A549 (cell line): ENCODE measurements around the gene SLIT1. TPM values are rescaled to one million over a fixed set of nuclear protein-coding genes. Genes with fewer than 3 reads are reported as not detected.
A peak's percentile ranks its signal among the peaks of the same experiment; 100 is the strongest.

Source experiments
- ATAC-seq, 2 experiments: fragments of 200-7000 bp in 1 of 2; fragments of >200 bp in 1 of 2; cut with Nextera tagmentation in 1 of 2; cut with Tn5 transposase in 1 of 2; 3 replicates each; pipeline versions ENCODE4 v1.8.0 to v1.9.1; 2018 to 2020; ENCODE audit warnings: mild to moderate bottlenecking in 1 of 2, moderate library complexity in 1 of 2
- CTCF ChIA-PET: fragments of 300-600 bp; sonication (Branson Sonifier 250); formaldehyde crosslinking; extraction: SDS; loops from one replicate; lab custom pipeline; 2021; ENCODE audit warnings: antibody characterized with exemption, inconsistent platforms; lab: Yijun Ruan, JAX
- POLR2A ChIA-PET: fragments of 350-600 bp; formaldehyde crosslinking; extraction: SDS; loops from one replicate; lab custom pipeline; 2021; ENCODE audit warnings: antibody characterized with exemption, inconsistent platforms; lab: Yijun Ruan, JAX
- DNase-seq, 2 experiments: peaks; one replicate each; pipeline versions ENCODE4 v3.0.0 to v3.0.0-alpha.2; 2011 to 2016; ENCODE audit warnings: low read depth in 1 of 2, low spot score in 1 of 2
- FAIRE-seq: peaks from 2 replicates; lab custom pipeline; 2011; peaks lifted over from hg19 to GRCh38; lab: Jason Lieb, UNC
- H3K27ac ChIP-seq, 2 experiments: fragments of >200 bp; sonication (Bioruptor Twin); formaldehyde crosslinking; 3 replicates each; pipeline ENCODE4 v1.5.1; 2016 to 2017
- H3K4me1 ChIP-seq: fragments of >200 bp; sonication (Bioruptor Twin); formaldehyde crosslinking; 3 replicates; pipeline ENCODE4 v1.6.1; 2016
- H3K4me2 ChIP-seq: fragments of >200 bp; sonication (Bioruptor Twin); formaldehyde crosslinking; 3 replicates; pipeline ENCODE4 v1.6.1; 2016
- H3K4me3 ChIP-seq: fragments of >200 bp; sonication (Bioruptor Twin); formaldehyde crosslinking; 3 replicates; pipeline ENCODE4 v1.5.1; 2016
- H3K9me3 ChIP-seq: fragments of >200 bp; sonication (Bioruptor Twin); formaldehyde crosslinking; 3 replicates; pipeline ENCODE4 v1.6.1; 2016
- BHLHE40 ChIP-seq: IDR thresholded peaks from 2 replicates; pipeline ENCODE4 v1.6.1; 2012; ENCODE audit warnings: low read depth, low read length, inconsistent platforms
- CBX8 ChIP-seq: fragments of 200-600 bp; sonication (generic); IDR thresholded peaks from 2 replicates; pipeline ENCODE4 v1.6.1; 2016
- FOSL2 ChIP-seq, 2 experiments: fragments of 450-650 bp in 1 of 2; fragments of >200 bp in 1 of 2; sonication (Bioruptor Twin) in 1 of 2; formaldehyde crosslinking; IDR thresholded peaks; 2 replicates each; pipeline versions ENCODE4 v1.5.0 to v1.6.1; 2016 to 2020; ENCODE audit warnings: mild to moderate bottlenecking in 1 of 2, moderate library complexity in 1 of 2
- HEYL ChIP-seq: fragments of 250-450 bp; sonication (Bioruptor Pico); IDR thresholded peaks from 2 replicates; pipeline ENCODE4 v1.8.0; 2021; ENCODE audit warnings: mild to moderate bottlenecking, moderate library complexity
- JUNB ChIP-seq: fragments of >200 bp; sonication (Bioruptor Twin); formaldehyde crosslinking; IDR thresholded peaks from 2 replicates; pipeline ENCODE4 v1.6.1; 2016
- KDM1A ChIP-seq: fragments of 200-600 bp; sonication (generic); IDR thresholded peaks from 2 replicates; pipeline ENCODE4 v1.6.1; 2016; ENCODE audit warnings: low read depth, mild to moderate bottlenecking
- KDM5A ChIP-seq: fragments of 200-600 bp; sonication (generic); IDR thresholded peaks from 2 replicates; pipeline ENCODE4 v1.6.1; 2016; ENCODE audit warnings: antibody characterized with exemption, mild to moderate bottlenecking
- MAFK ChIP-seq: fragments of 450-650 bp; IDR thresholded peaks from 2 replicates; pipeline ENCODE4 v1.6.1; 2014; ENCODE audit not compliant: partially characterized antibody
- MAX ChIP-seq: IDR thresholded peaks from 2 replicates; pipeline ENCODE4 v1.6.1; 2012
- MYC ChIP-seq: IDR thresholded peaks from 2 replicates; pipeline ENCODE4 v1.6.1; 2012; ENCODE audit warnings: mild to moderate bottlenecking, inconsistent platforms, low read length, improper control_type of control experiment, borderline replicate concordance
- NFE2L2 ChIP-seq: fragments of 150-350 bp; conservative IDR thresholded peaks from 2 replicates; pipeline ENCODE4 v1.6.1; 2014; ENCODE audit warnings: low read length
- PBX3 ChIP-seq: IDR thresholded peaks from 2 replicates; pipeline ENCODE4 v1.6.1; 2012
- RAD21 ChIP-seq, 2 experiments: fragments of >200 bp in 1 of 2; sonication (Bioruptor Twin) in 1 of 2; formaldehyde crosslinking in 1 of 2; IDR thresholded peaks in 1 of 2; conservative IDR thresholded peaks in 1 of 2; 2 replicates in 1 of 2; 3 replicates in 1 of 2; pipeline ENCODE4 v1.6.1; 2012 to 2018; ENCODE audit warnings: inconsistent platforms in 1 of 2
- RCOR1 ChIP-seq: fragments of 150-350 bp; IDR thresholded peaks from 2 replicates; pipeline ENCODE4 v1.6.1; 2014; ENCODE audit warnings: antibody characterized with exemption, low read length, low read depth
- RNF2 ChIP-seq: fragments of 200-600 bp; sonication (generic); IDR thresholded peaks from 2 replicates; pipeline ENCODE4 v1.6.1; 2016; ENCODE audit warnings: low read depth, mild to moderate bottlenecking, antibody characterized with exemption, moderate library complexity, borderline replicate concordance
- SMC3 ChIP-seq: fragments of >200 bp; sonication (Bioruptor Twin); formaldehyde crosslinking; IDR thresholded peaks from 3 replicates; pipeline ENCODE4 v1.6.1; 2018; ENCODE audit warnings: inconsistent platforms
- TP53 ChIP-seq: fragments of 250-450 bp; sonication (Bioruptor Pico); IDR thresholded peaks from 2 replicates; pipeline ENCODE4 v1.5.0; 2021; ENCODE audit warnings: mild to moderate bottlenecking, moderate library complexity
- ZFP36 ChIP-seq: fragments of 450-650 bp; IDR thresholded peaks from 2 replicates; pipeline ENCODE4 v1.6.1; 2014; ENCODE audit warnings: borderline replicate concordance; ENCODE audit not compliant: partially characterized antibody
- WGBS: methylation state at CpG from one replicate; pipeline ENCODE4 v1.1.6; 2017; ENCODE audit errors: missing lambda C conversion rate; 5-methylcytosine and 5-hydroxymethylcytosine counted together
- polyA plus RNA-seq, 4 experiments: library from polyadenylated mRNA; depleted of rRNA in 3 of 4; stranded (reverse); fragments of >200 nt; fragmentation: RNase III in 1 of 4; extraction: RNeasy Plus Mini Kit Qiagen cat#74134 plus additional on column Dnase treatment in 1 of 4; gene quantifications; 2 replicates in 3 of 4; 3 replicates in 1 of 4; pipeline ENCODE4 v1.2.3, GENCODE V29; 2011 to 2017

The SLIT1 gene
- polyA plus RNA-seq, 2 of the 4 experiments (the other 2 are of a cell fraction), result 0.05 to 0.09 TPM

- FAIRE-seq (no peak), ATAC-seq (no peak)
- H3K27ac ChIP-seq, result no peak overlapping the region
Observed at GRCh38 chr10:97040706-97041105, 145.1 kb downstream of the SLIT1 start.

GRCh38 chr10:97040248-97040584, 145.5 kb downstream of the SLIT1 start:
- TF ChIP-seq RNF2 (no peak), RCOR1 (no peak), JUNB (no peak), HEYL (no peak), CBX8 (no peak), MYC (no peak), RAD21 (conservative IDR thresholded peaks at IDR 0.05 in 1 of 2, IDR thresholded peaks at IDR 0.05 in 1 of 2) (no peak), KDM5A (no peak), PBX3 (no peak)
- CTCF ChIA-PET, result interaction anchor here (1.0 to 5.9 kb wide), 4 partner anchors 10 to 165 kb away, joined by 3 to 99 read pairs (median 67); no protein-coding TSS in a partner anchor
- no peaks in the 10 kb centered on the region for H3K4me1 ChIP-seq
- POLR2A ChIA-PET, result no interaction called here
- no peaks in the 10 kb centered on the region for H3K9me3 ChIP-seq
- WGBS, result 90% methylated on average over 9 of the region's 9 CpGs
- ATAC-seq (no peak), FAIRE-seq (no peak), DNase-seq (no peak)
- no peak overlapping the region for H3K4me3 ChIP-seq
- H3K4me2 ChIP-seq, result no peak overlapping the region
- H3K27ac ChIP-seq, result no peak overlapping the region

More at GRCh38 chr10:97040706-97041105, 145.1 kb downstream of the SLIT1 start:
- Histone ChIP-seq H3K9me3 (no peaks in the 10 kb centered on the region), H3K4me1 (no peaks in the 10 kb centered on the region), H3K4me2 (no peak overlapping the region), H3K4me3 (no peak overlapping the region)
- DNase-seq, result no peak
- no peak for TF ChIP-seq MAFK
- no peak for TF ChIP-seq MAX
- TF ChIP-seq ZFP36, result no peak
- TF ChIP-seq TP53, result no peak
- TF ChIP-seq FOSL2 (IDR thresholded peaks at IDR 0.05), result no peak
- TF ChIP-seq FOSL2 (CRISPR knock-in tag; IDR thresholded peaks at IDR 0.05), result no peak
- no peak for TF ChIP-seq NFE2L2
- TF ChIP-seq SMC3, result no peak
- no peak for TF ChIP-seq BHLHE40
- WGBS, result 57% methylated on average over 8 of the region's 8 CpGs
- POLR2A ChIA-PET, result no interaction called here
- CTCF ChIA-PET, result interaction anchor here (1.7 kb wide), 1 partner anchor 169 kb away, joined by 12 read pairs; no protein-coding TSS in a partner anchor

GRCh38 chr10:97039538-97040247, 146.1 kb downstream of the SLIT1 start:
- ATAC-seq (no peak), FAIRE-seq (no peak), DNase-seq (no peak)
- no peak for TF ChIP-seq SMC3
- no peaks in the 10 kb centered on the region for H3K9me3 ChIP-seq
- H3K4me1 ChIP-seq, result no peaks in the 10 kb centered on the region
- POLR2A ChIA-PET, result no interaction called here
- 77% methylated on average over 9 of the region's 16 CpGs for WGBS
- CTCF ChIA-PET, result interaction anchor here (0.9 to 5.9 kb wide), 7 partner anchors 10 to 195 kb away, joined by 3 to 99 read pairs (median 14); no protein-coding TSS in a partner anchor
- H3K4me3 ChIP-seq, result no peak overlapping the region
- no peak overlapping the region for H3K4me2 ChIP-seq
- no peak overlapping the region for H3K27ac ChIP-seq

GRCh38 chr10:97038688-97039087, 147.1 kb downstream of the SLIT1 start:
- POLR2A ChIA-PET, result no interaction called here
- H3K27ac ChIP-seq, result no peak overlapping the region
- no peaks in the 10 kb centered on the region for H3K9me3 ChIP-seq
- no peaks in the 10 kb centered on the region for H3K4me1 ChIP-seq
- DNase-seq (no peak), ATAC-seq (no peak), FAIRE-seq (no peak)
- no peak overlapping the region for H3K4me2 ChIP-seq
- H3K4me3 ChIP-seq, result no peak overlapping the region
- WGBS, result 69% methylated on average over 7 of the region's 7 CpGs
- TF ChIP-seq MYC (no peak), KDM1A (peak; percentile 71; the same call in 1 of the 2 replicates)
- CTCF ChIA-PET, result interaction anchor here (1.1 to 5.9 kb wide), 11 partner anchors 12 to 196 kb away, joined by 3 to 99 read pairs (median 14); no protein-coding TSS in a partner anchor
